ENCODE data around the gene HLX.

HLX gene

GRCh38 chr1:220890602-220891001 is 11.4 kb downstream of the HLX start:
- Histone ChIP-seq H3K4me1 (peaks cover 11 to 31% (median 23%) of the 10 kb centered on the region in 10 experiments), H4K20me1 (peaks cover 0 to 21% (median 17%) of the 10 kb centered on the region in 11 experiments; a peak in 19 of 22 replicates), H3K4me2 (no peak overlapping the region), H3K9ac (no peak overlapping the region), H3K9me3 (replicated peaks in 1 of 11) (peaks cover 47 to 62% (median 48%) of the 10 kb centered on the region in 11 experiments), H3K27ac (no peak overlapping the region), H3K4me3 (no peak overlapping the region), H3K36me3 (peaks cover 11 to 16% (median 14%) of the 10 kb centered on the region in 11 experiments), H3K27me3 (peaks cover 43 to 72% (median 64%) of the 10 kb centered on the region in 11 experiments)
- TF ChIP-seq Cebpa-rat (IDR thresholded peaks at IDR 0.05) = no peak

GRCh38 chr1:220891224-220892085 is 12.2 kb downstream of the HLX start:
- peaks cover 11 to 22% (median 14%) of the 10 kb centered on the region in 10 experiments for H3K4me1 ChIP-seq
- TF ChIP-seq Cebpa-rat (IDR thresholded peaks at IDR 0.05) = no peak

GRCh38 chr1:220892086-220892376 is 12.8 kb downstream of the HLX start:
- Histone ChIP-seq H3K9me3 (replicated peaks in 1 of 11) (peaks cover 49 to 59% (median 52%) of the 10 kb centered on the region in 11 experiments), H3K4me2 (no peak overlapping the region), H3K27ac (no peak overlapping the region), H3K9ac (no peak overlapping the region), H4K20me1 (peaks cover 0 to 7% (median 3%) of the 10 kb centered on the region in 11 experiments; a peak in 16 of 22 replicates), H3K4me3 (no peak overlapping the region), H3K4me1 (peaks cover 7 to 17% (median 9%) of the 10 kb centered on the region in 10 experiments), H3K36me3 (peaks cover 0 to 2% (median 0%) of the 10 kb centered on the region in 11 experiments; a peak in 5 of 22 replicates), H3K27me3 (peaks cover 29 to 64% (median 51%) of the 10 kb centered on the region in 11 experiments)
- TF ChIP-seq Cebpa-rat (IDR thresholded peaks at IDR 0.05) = no peak

More at GRCh38 chr1:220891224-220892085, 12.2 kb downstream of the HLX start:
- no peak overlapping the region for H3K9ac ChIP-seq
- H3K27me3 ChIP-seq = peaks cover 35 to 64% (median 57%) of the 10 kb centered on the region in 11 experiments
- peaks cover 3 to 8% (median 6%) of the 10 kb centered on the region in 11 experiments; a peak in 18 of 22 replicates for H3K36me3 ChIP-seq
- no peak overlapping the region for H3K4me3 ChIP-seq
- H3K9me3 ChIP-seq (replicated peaks in 1 of 11) = peaks cover 49 to 57% (median 53%) of the 10 kb centered on the region in 11 experiments
- H4K20me1 ChIP-seq = peaks cover 0 to 13% (median 8%) of the 10 kb centered on the region in 11 experiments; a peak in 17 of 22 replicates
- H3K27ac ChIP-seq = no peak overlapping the region
- H3K4me2 ChIP-seq = no peak overlapping the region

- no peak overlapping the region for H3K4me2 ChIP-seq
- no peak for TF ChIP-seq Cebpa-rat (IDR thresholded peaks at IDR 0.05)
- peaks cover 0 to 7% (median 0%) of the 10 kb centered on the region in 10 experiments; a peak in 4 of 20 replicates for H3K4me1 ChIP-seq
- H3K9ac ChIP-seq = no peak overlapping the region
- H3K9me3 ChIP-seq (replicated peaks in 1 of 11) = peaks cover 48 to 59% (median 52%) of the 10 kb centered on the region in 11 experiments
- peaks cover 19 to 64% (median 41%) of the 10 kb centered on the region in 11 experiments for H3K27me3 ChIP-seq
- H3K27ac ChIP-seq = no peak overlapping the region
- H3K36me3 ChIP-seq = no peaks in the 10 kb centered on the region
- H4K20me1 ChIP-seq = no peaks in the 10 kb centered on the region; a peak in 1 of 22 replicates
- no peak overlapping the region for H3K4me3 ChIP-seq
Measured at GRCh38 chr1:220892997-220893700, 13.9 kb downstream of the HLX start.

GRCh38 chr1:220893701-220894024 is 14.4 kb downstream of the HLX start:
- TF ChIP-seq Cebpa-rat (IDR thresholded peaks at IDR 0.05) = no peak
- Histone ChIP-seq H3K4me3 (0 out of 20 replicates have a peak overlapping the region, but pooled peaks of 1 of the 10 experiments have one; percentile 9), H3K27me3 (peaks cover 14 to 59% (median 36%) of the 10 kb centered on the region in 11 experiments), H3K9me3 (replicated peaks in 1 of 11) (peaks cover 48 to 59% (median 52%) of the 10 kb centered on the region in 11 experiments), H3K27ac (no peak overlapping the region), H3K9ac (no peak overlapping the region), H4K20me1 (no peaks in the 10 kb centered on the region; a peak in 1 of 22 replicates), H3K36me3 (no peaks in the 10 kb centered on the region), H3K4me2 (no peak overlapping the region), H3K4me1 (peaks cover 0 to 2% (median 0%) of the 10 kb centered on the region in 10 experiments; a peak in 3 of 20 replicates)

GRCh38 chr1:220894025-220894923 is 15.0 kb downstream of the HLX start:
- Histone ChIP-seq H4K20me1 (no peaks in the 10 kb centered on the region; a peak in 1 of 22 replicates), H3K9me3 (replicated peaks in 1 of 11) (peaks cover 48 to 59% (median 52%) of the 10 kb centered on the region in 11 experiments), H3K4me3 (0 out of 20 replicates have a peak overlapping the region, but pooled peaks of 1 of the 10 experiments have one; percentile 9), H3K4me1 (no peaks in the 10 kb centered on the region), H3K27ac (no peak overlapping the region), H3K4me2 (no peak overlapping the region), H3K9ac (no peak overlapping the region), H3K36me3 (no peaks in the 10 kb centered on the region), H3K27me3 (peaks cover 8 to 52% (median 30%) of the 10 kb centered on the region in 11 experiments)
- TF ChIP-seq Cebpa-rat (IDR thresholded peaks at IDR 0.05) = no peak

GRCh38 chr1:220894924-220895256 is 15.6 kb downstream of the HLX start:
- Histone ChIP-seq H3K36me3 (no peaks in the 10 kb centered on the region), H3K9ac (no peak overlapping the region), H4K20me1 (no peaks in the 10 kb centered on the region; a peak in 1 of 22 replicates), H3K4me1 (no peaks in the 10 kb centered on the region), H3K4me2 (no peak overlapping the region), H3K4me3 (no peak overlapping the region), H3K9me3 (replicated peaks in 1 of 11) (peaks cover 48 to 59% (median 52%) of the 10 kb centered on the region in 11 experiments), H3K27me3 (peaks cover 7 to 46% (median 28%) of the 10 kb centered on the region in 11 experiments; a peak in 21 of 22 replicates), H3K27ac (no peak overlapping the region)
- no peak for TF ChIP-seq Cebpa-rat (IDR thresholded peaks at IDR 0.05)

- Histone ChIP-seq H3K27ac (no peak overlapping the region), H4K20me1 (no peaks in the 10 kb centered on the region; a peak in 1 of 22 replicates), H3K9ac (no peak overlapping the region), H3K9me3 (replicated peaks in 1 of 11) (peaks cover 48 to 59% (median 52%) of the 10 kb centered on the region in 11 experiments), H3K4me1 (no peaks in the 10 kb centered on the region), H3K4me2 (no peak overlapping the region), H3K4me3 (no peak overlapping the region), H3K36me3 (no peaks in the 10 kb centered on the region), H3K27me3 (peaks cover 7 to 41% (median 28%) of the 10 kb centered on the region in 11 experiments; a peak in 21 of 22 replicates)
- no peak for TF ChIP-seq Cebpa-rat (IDR thresholded peaks at IDR 0.05)
Measured at GRCh38 chr1:220895412-220895946, 16.2 kb downstream of the HLX start.

Measured in BLaER1 treated with 17β-estradiol and CSF1 and Interleukin-3, amounts not matched to agents 10 nM and 100 nM (cell line).